Glutamatergic neuron (in vitro differentiated cells): ENCODE data around the gene SIX4. TPM values are rescaled to one million over a fixed set of nuclear protein-coding genes. Genes with fewer than 3 reads are reported as not detected.

Experiments used
- DNase-seq: peaks from one replicate; pipeline ENCODE4 v3.0.0; 2022
- H3K27ac Mint-ChIP-seq: one replicate; pipeline ENCODE4 v1.8.0; 2020; ENCODE audit warnings: mild to moderate bottlenecking, mixed read lengths, inconsistent platforms; ENCODE audit not compliant: unreplicated experiment
- H3K27me3 Mint-ChIP-seq: one replicate; pipeline ENCODE4 v1.8.0; 2020; ENCODE audit warnings: mild to moderate bottlenecking, moderate library complexity, mixed read lengths, inconsistent platforms; ENCODE audit not compliant: unreplicated experiment
- H3K36me3 Mint-ChIP-seq: one replicate; pipeline ENCODE4 v1.8.0; 2020; ENCODE audit warnings: mild to moderate bottlenecking, mixed read lengths, inconsistent platforms; ENCODE audit not compliant: unreplicated experiment
- H3K4me1 Mint-ChIP-seq: one replicate; pipeline ENCODE4 v1.8.0; 2020; ENCODE audit warnings: mild to moderate bottlenecking, low read depth, mixed read lengths, inconsistent platforms; ENCODE audit not compliant: unreplicated experiment
- H3K4me3 Mint-ChIP-seq: one replicate; pipeline ENCODE4 v1.8.0; 2020; ENCODE audit warnings: mild to moderate bottlenecking, mixed read lengths, inconsistent platforms; ENCODE audit not compliant: unreplicated experiment
- H3K9me3 Mint-ChIP-seq: one replicate; pipeline ENCODE4 v1.8.0; 2020; ENCODE audit warnings: mild to moderate bottlenecking, moderate library complexity, mixed read lengths, inconsistent platforms; ENCODE audit not compliant: unreplicated experiment
- total RNA-seq: library from RNA; stranded (reverse); fragmentation: NEBNext Ultra II Directional; extraction: Animal tissue kit (Norgen Biotek cat#: 25700); gene quantifications from one replicate; pipeline ENCODE4 v1.2.1, GENCODE V29; 2021; ENCODE audit not compliant: unreplicated experiment
- TF ChIP-seq, protein P1 (sequence below): fragments of 200-600 bp; sonication (generic); IDR thresholded peaks from one replicate; pipeline ENCODE4 v1.5.0; 2021; ENCODE audit not compliant: partially characterized antibody, unreplicated experiment

SIX4 gene
- total RNA-seq, 1 donor from 2014 or later: 22.1 TPM

DNA sequence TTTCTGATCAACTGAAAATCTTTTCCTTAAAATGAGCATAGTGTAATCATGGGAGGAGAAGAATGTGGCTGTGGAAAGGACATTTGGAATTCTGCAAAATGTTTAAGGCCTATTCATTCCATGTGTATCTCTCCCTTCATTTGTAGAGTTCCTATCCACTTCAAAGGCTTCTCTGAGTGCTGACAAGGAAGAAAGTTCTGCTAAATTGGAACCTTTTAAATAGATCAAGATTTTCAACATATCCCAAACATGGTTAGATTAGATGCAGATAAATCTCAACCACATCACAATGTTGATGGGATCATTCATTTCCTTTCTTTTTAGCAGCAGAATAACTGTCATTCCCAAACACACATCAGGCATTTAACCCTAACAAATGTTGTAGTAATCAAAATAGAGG is 46.5 kb downstream of the SIX4 start:
- DNase-seq: no peak
- Mint-ChIP-seq H3K4me3 (no peak overlapping the region), H3K27ac (no peak overlapping the region), H3K4me1 (no peaks in the 10 kb centered on the region), H3K27me3 (no peaks in the 10 kb centered on the region), H3K9me3 (no peaks in the 10 kb centered on the region), H3K36me3 (no peaks in the 10 kb centered on the region)
- TF ChIP-seq, protein P1, sequence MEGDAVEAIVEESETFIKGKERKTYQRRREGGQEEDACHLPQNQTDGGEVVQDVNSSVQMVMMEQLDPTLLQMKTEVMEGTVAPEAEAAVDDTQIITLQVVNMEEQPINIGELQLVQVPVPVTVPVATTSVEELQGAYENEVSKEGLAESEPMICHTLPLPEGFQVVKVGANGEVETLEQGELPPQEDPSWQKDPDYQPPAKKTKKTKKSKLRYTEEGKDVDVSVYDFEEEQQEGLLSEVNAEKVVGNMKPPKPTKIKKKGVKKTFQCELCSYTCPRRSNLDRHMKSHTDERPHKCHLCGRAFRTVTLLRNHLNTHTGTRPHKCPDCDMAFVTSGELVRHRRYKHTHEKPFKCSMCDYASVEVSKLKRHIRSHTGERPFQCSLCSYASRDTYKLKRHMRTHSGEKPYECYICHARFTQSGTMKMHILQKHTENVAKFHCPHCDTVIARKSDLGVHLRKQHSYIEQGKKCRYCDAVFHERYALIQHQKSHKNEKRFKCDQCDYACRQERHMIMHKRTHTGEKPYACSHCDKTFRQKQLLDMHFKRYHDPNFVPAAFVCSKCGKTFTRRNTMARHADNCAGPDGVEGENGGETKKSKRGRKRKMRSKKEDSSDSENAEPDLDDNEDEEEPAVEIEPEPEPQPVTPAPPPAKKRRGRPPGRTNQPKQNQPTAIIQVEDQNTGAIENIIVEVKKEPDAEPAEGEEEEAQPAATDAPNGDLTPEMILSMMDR: no peak

DNA sequence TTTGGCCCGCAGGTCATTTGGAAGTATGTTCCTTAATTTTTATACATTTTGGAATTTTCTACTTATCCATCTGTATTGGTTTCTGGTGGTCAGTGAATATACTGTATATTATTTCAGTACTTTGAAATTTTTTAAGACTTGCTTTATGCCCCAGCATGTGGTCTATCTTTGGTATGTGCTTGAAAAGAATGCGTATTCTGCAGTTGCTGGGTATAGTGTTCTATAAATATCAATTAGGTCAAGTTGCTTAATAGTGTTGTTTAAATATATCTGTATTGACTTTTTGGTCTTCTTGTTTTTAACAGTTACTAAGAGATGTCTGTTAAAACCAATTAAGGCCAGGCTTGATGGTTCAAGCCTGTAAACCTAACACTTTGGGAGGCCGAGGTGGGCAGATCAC is 53.2 kb downstream of the SIX4 start:
- DNase-seq: no peak
- Mint-ChIP-seq H3K9me3 (no peaks in the 10 kb centered on the region), H3K36me3 (no peaks in the 10 kb centered on the region), H3K27ac (no peak overlapping the region), H3K27me3 (no peaks in the 10 kb centered on the region), H3K4me3 (no peak overlapping the region), H3K4me1 (no peaks in the 10 kb centered on the region)
- TF ChIP-seq, protein P1: no peak

DNA sequence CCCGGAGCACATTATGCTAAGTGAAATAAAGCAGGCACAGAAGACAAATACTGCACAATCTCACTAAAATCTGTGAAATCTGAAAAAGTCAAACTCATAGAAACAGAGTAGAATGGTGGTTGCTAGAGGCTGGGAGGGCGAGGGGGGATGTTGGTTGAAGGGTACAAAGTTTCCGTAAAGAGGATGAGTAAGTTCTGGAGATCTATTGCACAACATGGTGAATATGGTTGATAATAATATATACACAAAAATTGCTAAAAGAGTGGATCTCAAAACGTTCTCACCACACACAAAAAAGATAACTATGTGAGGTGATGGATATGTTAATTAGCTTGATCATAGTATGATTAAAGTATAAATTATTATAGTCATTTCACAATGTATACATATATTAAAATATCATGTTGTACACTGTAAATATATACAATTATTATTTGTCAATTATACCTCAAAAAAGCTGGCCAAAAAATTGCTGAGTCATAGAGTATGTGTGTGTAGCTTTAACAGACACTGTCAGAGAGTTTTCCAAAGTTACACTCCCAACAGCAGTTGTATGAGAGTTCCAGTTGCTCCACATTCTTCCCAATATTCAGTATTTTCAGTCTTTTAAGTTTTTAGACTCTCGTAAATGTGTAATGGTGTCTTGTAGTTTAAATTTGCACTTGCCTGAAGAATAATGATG is 55.6 kb downstream of the SIX4 start:
- H3K4me3 Mint-ChIP-seq: no peak overlapping the region
- H3K27ac Mint-ChIP-seq: no peak overlapping the region
- peaks cover 4% of the 10 kb centered on the region for H3K4me1 Mint-ChIP-seq
- H3K36me3 Mint-ChIP-seq: no peaks in the 10 kb centered on the region
- DNase-seq: no peak
- TF ChIP-seq, protein P1: no peak
- no peaks in the 10 kb centered on the region for H3K27me3 Mint-ChIP-seq
- H3K9me3 Mint-ChIP-seq: no peaks in the 10 kb centered on the region

DNA sequence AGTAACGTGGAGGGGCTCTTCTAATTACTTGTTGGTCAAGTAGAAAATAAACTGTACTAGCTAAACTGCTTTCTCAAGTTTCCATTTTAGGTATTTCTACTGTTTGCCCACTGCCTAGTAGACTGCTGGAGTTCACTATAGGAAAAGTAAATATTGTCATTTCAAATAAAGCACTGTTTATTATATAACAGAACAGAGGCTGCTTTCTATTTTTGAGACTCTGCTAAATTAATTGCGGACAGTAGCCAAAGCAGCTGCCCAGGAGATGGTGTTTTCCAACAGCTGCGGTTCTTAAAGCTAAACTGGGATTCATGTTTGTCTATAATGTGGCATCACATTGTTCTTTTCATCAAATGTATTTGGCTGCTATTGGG is 59.0 kb downstream of the SIX4 start:
- peaks cover 2% of the 10 kb centered on the region for H3K9me3 Mint-ChIP-seq
- DNase-seq: no peak
- H3K27me3 Mint-ChIP-seq: no peaks in the 10 kb centered on the region
- TF ChIP-seq, protein P1: no peak
- H3K27ac Mint-ChIP-seq: no peak overlapping the region
- peaks cover 12% of the 10 kb centered on the region for H3K4me1 Mint-ChIP-seq
- no peaks in the 10 kb centered on the region for H3K36me3 Mint-ChIP-seq
- no peak overlapping the region for H3K4me3 Mint-ChIP-seq

DNA sequence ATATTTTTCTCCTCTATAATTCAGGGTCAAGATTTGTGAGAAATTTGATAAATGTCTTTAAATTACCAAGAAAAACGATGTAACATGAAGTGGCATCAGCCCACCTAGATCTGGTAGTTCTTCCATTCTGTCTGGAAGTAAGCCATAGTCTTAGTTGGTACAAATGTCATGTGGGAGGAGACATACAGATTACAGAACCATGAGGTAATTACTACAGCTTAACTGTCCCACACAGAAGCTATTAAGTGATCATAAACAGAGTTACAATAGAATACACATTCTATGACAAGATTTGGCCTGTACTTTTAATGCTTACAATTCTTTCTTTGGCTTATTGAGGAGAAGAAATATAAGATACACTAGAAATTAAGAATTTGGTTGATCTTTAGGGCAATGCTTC is 61.2 kb downstream of the SIX4 start:
- TF ChIP-seq, protein P1: no peak
- Mint-ChIP-seq H3K27me3 (peaks cover 13% of the 10 kb centered on the region), H3K9me3 (peaks cover 15% of the 10 kb centered on the region), H3K4me3 (no peak overlapping the region), H3K27ac (no peak overlapping the region), H3K36me3 (no peaks in the 10 kb centered on the region), H3K4me1 (peaks cover 27% of the 10 kb centered on the region)
- DNase-seq: no peak
